Upper lobe of right lung (tissue), 1 donor: ENCODE measurements around the gene CXCR4. TPM values are rescaled to one million over a fixed set of nuclear protein-coding genes. Genes with fewer than 3 reads are reported as not detected.

Source experiments
- ATAC-seq: fragments of 200-7000 bp; cut with Tn5 transposase; one replicate; pipeline ENCODE4 v1.9.1; 2020; ENCODE audit warnings: mild to moderate bottlenecking, moderate library complexity
- DNase-seq: peaks from one replicate; pipeline ENCODE4 v3.0.0-alpha.2; 2020
- H3K27ac ChIP-seq: fragments of 200-600 bp; one replicate; pipeline ENCODE4 v1.8.0; 2022
- H3K27me3 ChIP-seq: fragments of 200-600 bp; one replicate; pipeline ENCODE4 v1.8.0; 2022; ENCODE audit warnings: mild to moderate bottlenecking
- H3K36me3 ChIP-seq: fragments of 200-600 bp; one replicate; pipeline ENCODE4 v1.8.0; 2022
- H3K4me1 ChIP-seq: fragments of 200-600 bp; one replicate; pipeline ENCODE4 v1.8.0; 2022
- H3K4me3 ChIP-seq: fragments of 200-600 bp; one replicate; pipeline ENCODE4 v1.8.0; 2022; ENCODE audit warnings: mild to moderate bottlenecking
- H3K9me3 ChIP-seq: fragments of 200-600 bp; one replicate; pipeline ENCODE4 v1.8.0; 2022
- intact Hi-C: fragments of 100-400 bp; cut with DNase I; formaldehyde crosslinking; loops from one replicate; pipeline ENCODE4 v1.11.0; 2022
- total RNA-seq: library from RNA; stranded (reverse); fragmentation: NEBNext Ultra II Directional; extraction: Animal tissue kit (Norgen Biotek cat#: 25700); gene quantifications from one replicate; pipeline ENCODE4 v1.2.1, GENCODE V29; 2021
- TF ChIP-seq, protein P1 (sequence below): fragments of 200-600 bp; IDR thresholded peaks from one replicate; pipeline ENCODE4 v1.8.0; 2022; ENCODE audit warnings: antibody characterized with exemption
- donor health status: DM: no; HTN: yes; CAD: no; lungs with severe emphysema.

The CXCR4 gene
- total RNA-seq, 1 donor from 2014 or later = 45.2 TPM

DNA sequence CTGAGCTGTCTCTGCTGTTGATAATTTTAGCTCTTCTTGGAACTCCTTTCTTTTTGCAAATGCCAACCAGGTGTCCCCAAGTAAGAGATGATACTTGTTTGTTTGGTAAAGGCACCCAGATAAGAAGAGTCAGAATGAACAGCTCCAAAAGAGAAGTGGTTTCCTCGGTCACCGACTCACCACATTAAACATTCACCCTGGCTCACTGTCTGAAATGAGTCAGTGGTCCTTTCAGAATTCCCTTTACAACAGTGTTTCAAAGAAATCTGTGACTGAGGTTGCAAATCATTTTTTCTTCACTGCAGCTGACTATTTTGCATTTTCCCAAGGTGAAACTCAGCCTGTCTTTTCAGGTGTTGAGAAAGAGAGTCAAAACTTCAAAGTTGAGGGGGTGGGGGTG is 16.2 kb upstream of the CXCR4 start:
- Histone ChIP-seq H3K9me3 (no peaks in the 10 kb centered on the region), H3K27ac (peak overlapping the region; percentile 17), H3K4me1 (peaks cover 11% of the 10 kb centered on the region), H3K36me3 (no peaks in the 10 kb centered on the region), H3K4me3 (no peak overlapping the region), H3K27me3 (no peaks in the 10 kb centered on the region)
- intact Hi-C loops = no loop called here
- TF ChIP-seq, protein P1, sequence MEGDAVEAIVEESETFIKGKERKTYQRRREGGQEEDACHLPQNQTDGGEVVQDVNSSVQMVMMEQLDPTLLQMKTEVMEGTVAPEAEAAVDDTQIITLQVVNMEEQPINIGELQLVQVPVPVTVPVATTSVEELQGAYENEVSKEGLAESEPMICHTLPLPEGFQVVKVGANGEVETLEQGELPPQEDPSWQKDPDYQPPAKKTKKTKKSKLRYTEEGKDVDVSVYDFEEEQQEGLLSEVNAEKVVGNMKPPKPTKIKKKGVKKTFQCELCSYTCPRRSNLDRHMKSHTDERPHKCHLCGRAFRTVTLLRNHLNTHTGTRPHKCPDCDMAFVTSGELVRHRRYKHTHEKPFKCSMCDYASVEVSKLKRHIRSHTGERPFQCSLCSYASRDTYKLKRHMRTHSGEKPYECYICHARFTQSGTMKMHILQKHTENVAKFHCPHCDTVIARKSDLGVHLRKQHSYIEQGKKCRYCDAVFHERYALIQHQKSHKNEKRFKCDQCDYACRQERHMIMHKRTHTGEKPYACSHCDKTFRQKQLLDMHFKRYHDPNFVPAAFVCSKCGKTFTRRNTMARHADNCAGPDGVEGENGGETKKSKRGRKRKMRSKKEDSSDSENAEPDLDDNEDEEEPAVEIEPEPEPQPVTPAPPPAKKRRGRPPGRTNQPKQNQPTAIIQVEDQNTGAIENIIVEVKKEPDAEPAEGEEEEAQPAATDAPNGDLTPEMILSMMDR = no peak
- ATAC-seq (no peak), DNase-seq (no peak)

DNA sequence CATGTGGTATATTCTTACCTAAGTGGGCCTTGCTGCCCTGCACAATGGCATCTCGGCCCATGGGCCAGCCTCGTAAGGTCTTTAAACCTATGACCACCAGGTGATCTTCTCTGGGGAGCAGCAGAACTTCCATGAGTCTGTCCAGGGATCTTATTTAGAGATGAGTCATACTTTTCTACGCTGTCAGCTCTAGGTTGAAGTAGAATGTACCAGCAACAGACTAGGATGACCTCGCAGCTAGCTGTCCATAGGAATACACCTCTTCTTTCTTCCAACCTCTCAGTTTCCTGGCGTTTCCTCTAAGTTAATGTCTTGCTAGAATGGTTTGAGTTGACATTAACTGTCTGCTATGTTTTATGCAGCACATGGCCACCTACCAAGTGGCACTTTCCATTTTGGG is 15.6 kb upstream of the CXCR4 start:
- DNase-seq (no peak), ATAC-seq (no peak)
- no peaks in the 10 kb centered on the region for H3K36me3 ChIP-seq
- TF ChIP-seq, protein P1 = no peak
- peaks cover 11% of the 10 kb centered on the region for H3K4me1 ChIP-seq
- no peaks in the 10 kb centered on the region for H3K9me3 ChIP-seq
- no peaks in the 10 kb centered on the region for H3K27me3 ChIP-seq
- intact Hi-C loops = no loop called here
- H3K4me3 ChIP-seq = no peak overlapping the region
- peak overlapping the region; percentile 17 for H3K27ac ChIP-seq

DNA sequence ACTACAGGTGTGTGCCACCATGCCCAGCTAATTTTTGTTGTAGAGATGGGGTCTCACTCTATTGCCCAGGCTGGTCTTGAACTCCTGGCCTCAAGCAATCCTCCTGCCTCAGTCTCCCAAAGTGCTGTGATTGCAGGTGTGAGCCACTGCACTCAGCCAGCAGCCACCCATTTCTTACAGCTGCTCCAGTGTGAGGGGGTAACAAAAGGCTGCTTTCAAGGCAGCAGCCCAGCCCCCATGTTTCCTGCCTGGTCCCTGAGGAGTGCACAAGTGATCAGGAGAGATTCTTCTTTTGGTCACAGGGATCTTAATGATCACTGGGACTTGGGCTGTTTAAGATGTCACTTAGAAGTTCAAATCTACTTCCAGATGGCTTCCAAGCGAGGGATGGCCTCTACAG is 15.2 kb upstream of the CXCR4 start:
- Histone ChIP-seq H3K4me1 (peaks cover 11% of the 10 kb centered on the region), H3K9me3 (no peaks in the 10 kb centered on the region), H3K4me3 (no peak overlapping the region), H3K27ac (peak overlapping the region; percentile 34), H3K27me3 (no peaks in the 10 kb centered on the region), H3K36me3 (no peaks in the 10 kb centered on the region)
- ATAC-seq = no peak
- no peak for DNase-seq
- intact Hi-C loops = no loop called here
- TF ChIP-seq, protein P1 = no peak

DNA sequence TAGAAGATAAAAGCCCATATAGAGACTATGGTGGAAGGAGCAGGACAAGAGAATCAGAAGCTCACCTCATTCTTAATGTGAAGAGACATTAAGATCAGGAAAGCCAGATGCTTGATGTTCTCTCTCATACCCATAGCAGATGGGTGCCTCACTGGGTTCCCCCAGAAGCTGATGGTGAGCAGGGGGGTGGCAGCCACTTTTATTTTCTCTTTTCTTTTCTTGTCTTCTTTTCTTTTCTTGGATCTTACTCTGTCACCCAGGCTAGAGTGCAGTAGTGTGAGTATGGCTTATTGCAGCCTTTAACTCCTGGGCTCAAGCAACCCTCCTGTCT is 14.8 kb upstream of the CXCR4 start:
- Histone ChIP-seq H3K4me1 (peaks cover 11% of the 10 kb centered on the region), H3K27ac (peak overlapping the region; percentile 34), H3K4me3 (no peak overlapping the region), H3K9me3 (no peaks in the 10 kb centered on the region), H3K36me3 (no peaks in the 10 kb centered on the region), H3K27me3 (no peaks in the 10 kb centered on the region)
- intact Hi-C loops = no loop called here
- ATAC-seq (no peak), DNase-seq (no peak)
- TF ChIP-seq, protein P1 = no peak

DNA sequence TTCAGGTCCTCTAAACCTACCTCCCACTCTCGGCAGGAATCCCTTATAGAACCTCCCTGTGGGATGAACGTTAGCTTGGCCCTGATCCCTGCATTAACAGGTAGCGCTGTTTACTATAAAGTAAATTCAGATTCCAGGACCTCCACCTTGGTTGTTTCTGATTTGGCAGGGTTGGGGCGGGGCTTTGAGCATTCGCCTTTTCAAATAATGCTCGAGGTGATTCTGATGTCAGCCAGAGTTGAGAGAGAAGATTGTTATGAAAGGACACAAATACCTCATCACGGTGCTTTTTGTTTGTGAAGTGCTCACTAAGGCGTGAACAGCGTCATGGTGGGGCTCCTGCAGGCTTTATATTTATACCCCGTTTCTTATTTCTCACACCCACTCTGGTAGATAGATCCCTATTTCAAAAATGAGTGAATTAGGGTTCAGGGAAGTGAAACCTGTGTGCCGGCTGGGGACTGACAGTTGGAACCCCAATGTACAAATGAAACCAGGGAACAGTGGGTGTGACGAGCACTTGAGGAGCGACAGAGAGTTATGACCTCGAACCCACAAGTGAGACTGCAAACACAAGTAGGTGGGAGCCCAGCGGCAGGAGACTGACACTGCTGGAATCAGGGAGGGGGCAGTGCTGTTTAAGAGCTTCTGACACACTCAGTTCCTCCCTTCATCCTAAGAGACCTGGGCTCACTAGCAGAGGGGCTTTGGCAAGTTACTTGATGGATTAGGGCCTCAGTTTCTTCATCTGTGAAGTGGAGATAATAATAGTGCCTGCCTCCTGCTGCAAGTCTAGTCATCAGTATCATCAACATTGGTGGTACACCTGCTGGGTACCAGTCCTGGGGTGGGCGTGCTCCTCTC is 14.2 kb upstream of the CXCR4 start:
- DNase-seq (no peak), ATAC-seq (peak; percentile 72)
- H3K4me1 ChIP-seq = peaks cover 11% of the 10 kb centered on the region
- H3K4me3 ChIP-seq = no peak overlapping the region
- intact Hi-C loops = no loop called here
- no peaks in the 10 kb centered on the region for H3K9me3 ChIP-seq
- H3K27ac ChIP-seq = peak overlapping the region; percentile 34
- H3K36me3 ChIP-seq = no peaks in the 10 kb centered on the region
- TF ChIP-seq, protein P1 = no peak
- peaks cover 4% of the 10 kb centered on the region for H3K27me3 ChIP-seq
